IPS DF 4.7 (cell line): ENCODE results near the gene SERTM1.

Source experiments
- DNase-seq: peaks from one replicate; pipeline ENCODE4 v3.0.0-alpha.2; 2013; ENCODE audit warnings: low spot score; ENCODE audit errors: extremely low read depth

SERTM1 gene

DNA sequence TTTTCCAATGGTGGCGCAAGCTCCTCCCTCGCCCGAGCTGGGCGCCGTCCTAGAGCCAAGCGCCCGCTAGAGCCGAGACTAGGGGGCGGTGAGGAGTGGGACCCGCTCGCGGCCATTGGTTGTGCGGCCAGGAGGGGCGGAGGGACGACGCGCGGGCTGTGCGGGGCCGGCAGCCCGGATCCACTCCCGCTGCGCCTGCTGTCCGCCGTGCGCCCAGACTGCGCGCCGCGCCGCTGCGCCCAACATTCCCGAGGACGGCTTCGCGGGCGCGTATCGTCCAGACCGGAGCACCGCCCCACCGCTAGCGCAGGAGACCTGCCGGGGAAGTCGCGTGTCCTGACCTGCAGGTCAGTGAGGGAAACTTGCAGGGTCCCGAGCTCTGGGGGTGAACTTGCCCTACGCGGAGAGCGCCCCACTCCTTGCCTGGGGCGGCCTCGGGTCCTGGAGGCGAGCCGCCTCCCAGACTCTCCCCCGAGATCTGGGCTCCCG is at the start of gene SERTM1:
Gene SERTM1, plus strand, starts transcription at position 183 of the 489 bp plus-strand sequence. CDS start 21,059 bp downstream, outside the sequence.
- peak; percentile 22 for DNase-seq

DNA sequence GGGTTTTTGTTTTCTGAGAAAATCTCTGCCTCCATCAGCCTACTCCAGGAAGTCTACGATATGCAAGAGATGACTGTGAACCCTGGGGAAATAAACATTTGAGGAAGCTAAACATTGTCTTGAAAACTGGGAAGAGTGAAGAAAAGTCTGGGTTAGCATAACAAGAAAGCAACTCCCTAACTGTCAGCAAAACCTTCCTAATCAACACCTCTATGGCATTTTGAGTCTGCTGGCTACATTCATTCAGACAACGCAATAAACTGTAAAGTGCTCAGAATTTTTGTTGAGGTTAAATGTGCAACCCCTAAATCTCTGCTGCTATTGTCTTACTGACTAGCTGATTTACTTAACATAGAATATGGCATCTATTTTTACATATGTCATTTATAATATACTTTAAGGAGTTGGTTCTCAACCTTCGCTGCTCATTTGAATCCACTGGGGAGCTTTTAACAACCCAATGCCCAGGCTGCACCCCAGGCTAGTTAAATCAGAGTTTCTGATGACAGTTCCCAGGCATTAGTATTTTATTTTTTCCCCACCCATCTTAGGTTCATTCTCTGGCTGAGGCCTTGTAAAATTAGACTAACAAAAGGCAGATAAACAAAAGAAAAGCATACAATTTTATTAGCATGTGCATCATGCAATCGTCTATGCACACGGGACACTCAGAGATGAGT is 45.3 kb upstream of the SERTM1 start:
- DNase-seq, result no peak

DNA sequence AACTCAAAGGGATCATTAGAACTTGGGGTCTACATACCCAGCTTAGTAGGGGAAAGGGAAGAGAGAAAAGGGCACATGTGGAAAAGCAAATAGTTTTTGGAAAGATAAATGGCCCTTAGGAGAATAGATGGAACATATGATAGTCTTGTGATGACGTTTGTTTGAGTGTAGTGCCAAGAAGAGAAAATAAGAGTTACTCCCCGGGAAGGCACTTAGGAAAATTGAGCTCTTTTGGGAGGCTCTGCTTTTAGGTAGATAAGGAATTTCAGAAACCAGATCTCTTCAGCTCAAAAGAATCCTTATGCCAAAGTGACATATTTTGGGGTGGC is 44.8 kb upstream of the SERTM1 start:
- no peak for DNase-seq

DNA sequence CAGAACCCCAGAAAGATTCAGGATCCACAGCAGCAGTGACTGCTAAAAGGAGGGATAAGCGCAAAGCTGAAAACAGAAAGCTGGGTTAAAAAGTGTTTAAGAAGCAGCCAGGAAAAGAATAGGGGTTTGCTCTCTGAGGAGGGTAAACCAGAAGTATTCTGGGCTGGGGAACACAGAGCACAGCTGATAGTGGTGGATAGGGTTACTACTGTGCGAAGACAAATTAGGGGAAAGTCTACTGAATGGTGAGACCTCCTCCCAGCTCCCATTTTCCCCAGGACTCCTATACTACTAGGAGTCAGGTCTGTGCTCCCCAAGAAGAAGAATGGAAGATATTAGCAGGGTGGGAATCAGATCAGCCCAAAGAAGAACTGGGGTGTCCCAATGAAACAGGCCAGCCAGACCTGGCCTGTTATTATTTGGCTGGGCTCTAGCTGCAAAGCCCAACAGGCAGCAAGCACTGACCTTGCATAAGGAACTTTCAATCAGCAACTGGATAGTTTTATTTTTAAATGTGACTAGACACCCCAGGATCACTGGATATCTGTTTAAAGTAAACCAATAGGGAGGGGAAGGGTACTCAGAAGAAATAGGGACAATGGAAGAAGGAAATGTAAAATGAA is 43.5 kb upstream of the SERTM1 start:
- DNase-seq, result no peak

DNA sequence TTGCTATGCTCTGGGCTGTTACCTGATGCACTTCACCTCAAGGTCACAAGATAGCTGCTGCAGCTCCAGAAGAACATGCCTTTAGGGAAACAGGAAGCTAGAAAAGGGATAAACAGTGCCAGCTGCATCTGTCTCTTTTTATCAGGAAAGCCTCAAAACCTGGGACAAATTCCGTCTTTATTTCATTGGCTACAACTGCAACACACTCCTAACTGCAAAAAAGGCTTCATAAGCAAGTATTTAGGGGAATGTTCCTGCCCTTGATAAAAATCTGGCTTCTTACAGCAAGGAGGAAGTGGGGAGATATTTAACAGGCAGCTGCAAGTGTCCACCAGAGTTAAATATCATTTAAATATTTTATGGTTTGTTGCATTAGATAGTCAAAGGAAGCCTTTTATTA is 34.2 kb upstream of the SERTM1 start:
- DNase-seq, result no peak

DNA sequence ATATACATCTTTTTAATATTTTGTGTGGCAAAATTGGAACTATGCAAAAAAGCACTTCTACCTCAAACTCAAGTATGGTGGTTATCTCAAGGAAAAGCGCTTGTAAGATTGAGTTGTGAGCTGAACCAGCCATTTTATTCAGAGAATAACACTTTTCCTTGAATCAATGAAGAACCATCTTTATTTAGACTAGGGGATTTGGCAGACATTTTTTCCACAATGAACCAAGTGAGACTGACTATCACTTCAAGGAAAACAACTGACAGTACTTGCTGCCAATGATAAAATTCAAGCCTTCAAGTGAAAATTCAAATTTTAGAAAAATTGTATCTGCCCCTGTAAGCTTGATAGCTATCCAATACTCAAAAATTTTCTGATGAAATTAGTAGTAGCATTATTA is 23.2 kb upstream of the SERTM1 start:
- DNase-seq, result no peak

DNA sequence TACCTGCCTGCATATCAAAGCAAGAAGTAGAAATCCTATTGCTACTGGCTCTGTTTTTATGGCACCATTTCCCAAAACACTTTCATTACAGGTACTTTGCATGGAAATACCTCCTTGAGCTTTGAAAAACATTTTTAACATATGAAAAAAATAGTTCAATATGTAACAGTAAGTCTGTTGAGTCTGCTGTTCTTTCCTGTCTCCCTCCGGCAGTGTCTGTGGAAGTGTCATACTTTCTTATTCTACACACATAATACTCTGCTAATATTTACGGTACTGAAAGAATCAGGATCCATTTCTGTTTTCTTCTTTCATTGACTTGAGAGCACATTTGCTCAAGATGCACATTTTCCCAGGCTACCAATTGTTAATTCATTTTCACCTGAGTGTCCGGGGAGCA is 8.2 kb upstream of the SERTM1 start:
- no peak for DNase-seq

DNA sequence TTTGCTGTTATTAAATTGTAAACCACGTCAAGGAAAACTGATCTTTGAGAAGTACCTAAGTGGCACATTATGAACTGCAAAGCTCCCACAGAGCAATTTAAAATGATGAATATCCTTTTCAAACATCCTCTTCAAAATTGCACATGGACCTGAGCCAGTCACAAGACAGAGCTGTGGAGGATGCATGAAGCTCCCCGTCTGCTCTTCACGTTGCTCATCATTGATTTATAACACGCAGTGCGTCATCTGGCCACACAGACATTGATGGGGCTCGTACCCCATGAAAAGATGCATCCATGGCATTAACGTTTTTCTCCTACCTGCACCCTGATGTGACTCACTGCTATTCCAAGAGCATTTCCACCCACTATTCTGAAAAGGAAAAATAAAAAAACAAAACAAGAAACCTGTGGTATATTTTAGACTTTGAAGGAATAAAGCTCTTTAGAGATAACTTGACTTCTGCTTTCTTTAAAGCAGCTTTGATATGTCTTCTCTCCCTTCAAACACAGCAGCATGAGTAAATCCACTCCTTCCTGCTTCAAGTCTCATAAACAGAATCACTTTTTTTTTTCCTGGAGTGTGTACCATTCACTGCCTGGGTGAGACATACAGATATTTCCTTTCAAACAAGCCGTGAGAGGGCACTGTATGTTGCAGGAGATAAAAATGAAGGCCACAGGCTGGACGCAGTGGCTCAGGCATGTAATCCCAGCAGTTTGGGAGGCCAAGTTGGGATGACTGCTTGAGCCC is 7.2 kb upstream of the SERTM1 start:
- no peak for DNase-seq

DNA sequence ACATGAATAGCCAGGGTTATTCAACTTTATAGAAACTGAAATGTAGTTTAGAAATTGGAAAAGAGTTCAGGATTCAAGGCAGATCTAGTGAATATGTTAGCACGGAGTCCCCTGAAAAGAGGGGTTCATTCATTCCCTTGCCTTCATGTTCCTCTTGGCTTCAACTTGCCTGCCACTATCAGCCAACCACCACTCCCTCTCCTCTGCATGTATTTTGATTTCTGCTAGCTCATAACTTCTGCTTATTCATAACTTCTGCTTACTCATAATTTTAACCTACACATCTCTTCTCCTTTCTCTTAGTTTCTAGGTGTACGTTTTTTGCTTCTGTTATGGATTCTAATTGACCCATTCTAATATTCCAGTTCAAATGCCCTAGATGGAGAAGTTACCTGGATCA is 5.5 kb upstream of the SERTM1 start:
- DNase-seq, result no peak

DNA sequence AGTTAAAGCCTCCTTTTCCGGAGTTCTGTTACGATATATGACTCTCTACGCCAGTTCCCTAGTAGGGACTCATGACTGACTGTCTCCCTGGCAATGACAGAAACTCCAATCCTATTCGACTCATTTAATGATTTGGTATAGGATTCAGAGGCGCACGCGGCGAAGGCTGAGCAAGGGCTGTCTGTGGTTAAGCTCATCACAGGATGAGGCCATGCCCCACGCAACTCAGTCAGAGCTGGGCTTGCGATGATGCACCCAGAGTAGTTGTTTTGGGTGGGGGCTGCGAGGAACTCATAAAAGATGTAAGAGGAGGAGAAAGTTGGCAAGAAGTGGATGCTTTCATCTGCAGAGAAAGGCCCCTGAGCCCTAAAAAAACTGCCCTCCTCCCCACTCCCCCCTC is 468 bp upstream of the SERTM1 start:
- no peak for DNase-seq

DNA sequence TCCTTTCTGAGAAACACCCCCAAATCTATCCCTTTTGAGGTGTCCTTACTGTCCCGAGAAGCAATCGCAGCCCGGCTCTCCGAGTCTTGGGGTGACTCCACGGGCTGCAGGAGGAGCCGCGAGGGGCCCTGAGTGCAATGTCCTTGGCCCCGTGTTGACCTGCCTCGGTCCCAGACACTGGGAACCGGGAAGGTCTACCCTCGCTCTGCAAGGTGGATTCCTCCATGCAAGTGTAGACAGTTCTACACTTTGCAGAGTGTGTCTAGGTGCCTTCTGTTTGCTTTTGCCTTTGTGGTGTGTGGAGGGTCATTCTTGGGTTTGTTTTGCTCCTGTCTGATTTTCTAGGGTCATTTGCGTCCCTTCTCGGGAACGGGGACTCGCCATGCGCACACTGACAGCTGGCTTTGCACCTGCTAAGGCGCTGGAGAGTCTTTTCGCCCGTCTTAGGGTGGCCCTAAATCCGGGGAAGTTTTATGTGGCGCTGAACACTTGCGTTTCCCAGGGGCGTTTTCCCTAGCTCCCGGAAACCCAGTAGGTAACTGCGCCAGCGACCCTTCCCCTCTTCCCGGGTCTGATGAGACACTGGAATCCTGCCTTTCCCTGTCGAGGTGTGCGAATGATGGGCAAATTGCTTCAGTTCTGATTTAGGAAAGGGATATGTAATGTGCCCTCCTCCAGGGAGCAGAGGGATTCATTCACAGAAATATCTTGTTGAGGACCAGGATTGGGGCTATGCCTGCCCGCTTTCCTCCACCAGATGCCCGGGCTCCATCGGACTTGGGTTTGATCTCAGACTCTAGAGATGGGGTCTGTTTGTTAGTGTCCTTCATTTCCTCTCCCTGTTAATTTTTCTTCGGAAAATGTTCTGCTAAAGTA is 755 bp downstream of the SERTM1 start:
- no peak for DNase-seq

DNA sequence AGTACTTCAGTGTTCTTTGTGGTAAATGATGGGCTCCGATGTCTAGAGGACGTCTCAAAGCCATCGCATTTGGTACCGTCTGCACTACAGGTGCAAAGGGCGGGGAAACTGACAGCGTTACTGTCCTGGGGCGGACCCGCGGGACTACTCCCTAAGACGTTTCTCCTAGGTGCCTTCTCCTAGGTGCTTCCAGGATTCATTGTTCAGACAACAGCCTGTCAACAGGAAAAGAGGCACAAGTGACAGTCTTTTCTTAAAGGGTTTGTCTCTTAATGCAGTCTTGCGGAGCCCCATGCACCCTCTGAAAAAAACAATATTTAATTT is 1.4 kb downstream of the SERTM1 start:
- DNase-seq, result no peak

DNA sequence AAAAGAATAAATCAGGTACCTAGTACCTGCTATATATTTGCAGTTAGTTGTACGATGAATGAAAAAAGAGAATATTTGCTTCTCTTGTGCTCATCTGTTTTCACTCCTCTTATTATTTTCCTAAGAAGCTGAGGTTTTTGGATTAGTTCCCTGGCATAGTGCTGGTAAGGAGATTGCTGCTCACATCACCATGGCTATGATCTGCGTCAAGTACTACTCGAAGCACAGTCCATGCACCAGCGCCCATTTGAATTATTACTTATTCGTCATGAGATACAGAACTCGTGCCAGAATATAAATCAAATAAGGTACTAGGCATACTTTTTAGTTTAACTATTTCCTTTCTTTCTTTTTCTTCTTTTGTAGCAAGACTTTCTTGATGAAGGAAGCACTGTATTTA is 7.1 kb downstream of the SERTM1 start:
- no peak for DNase-seq

DNA sequence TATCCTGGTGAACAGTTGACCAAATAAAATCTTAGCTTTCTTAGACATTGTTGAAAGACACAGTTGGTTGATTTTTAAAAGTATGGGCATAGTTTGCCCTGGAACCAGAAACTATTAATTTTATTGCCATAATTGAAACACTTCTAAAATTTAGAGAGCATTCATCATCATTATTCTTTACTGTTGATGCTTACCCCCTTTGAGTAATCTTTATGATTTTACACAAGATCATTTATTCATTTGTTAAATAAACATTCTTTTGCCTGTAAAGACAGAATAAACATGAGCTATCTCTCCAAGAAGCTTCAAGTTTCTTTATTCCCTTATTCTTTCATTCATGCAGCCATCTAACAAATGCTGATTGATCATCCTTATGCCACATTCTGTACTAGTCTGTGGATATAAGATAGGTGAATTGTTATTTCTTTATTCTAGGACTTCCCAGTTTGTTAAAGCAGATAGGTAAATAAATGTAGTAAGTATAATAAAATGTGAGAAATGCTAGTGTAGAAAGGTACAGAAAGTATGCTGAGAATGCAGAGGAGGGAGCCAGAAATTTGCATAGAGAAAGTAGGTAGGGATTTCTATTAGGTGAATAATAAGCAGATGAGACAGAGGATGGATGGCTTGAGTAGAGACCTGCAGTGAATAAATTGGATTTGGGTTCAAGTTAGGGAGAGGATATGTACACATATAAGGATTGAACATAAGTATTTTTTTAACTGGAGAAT is 8.2 kb downstream of the SERTM1 start:
- no peak for DNase-seq

DNA sequence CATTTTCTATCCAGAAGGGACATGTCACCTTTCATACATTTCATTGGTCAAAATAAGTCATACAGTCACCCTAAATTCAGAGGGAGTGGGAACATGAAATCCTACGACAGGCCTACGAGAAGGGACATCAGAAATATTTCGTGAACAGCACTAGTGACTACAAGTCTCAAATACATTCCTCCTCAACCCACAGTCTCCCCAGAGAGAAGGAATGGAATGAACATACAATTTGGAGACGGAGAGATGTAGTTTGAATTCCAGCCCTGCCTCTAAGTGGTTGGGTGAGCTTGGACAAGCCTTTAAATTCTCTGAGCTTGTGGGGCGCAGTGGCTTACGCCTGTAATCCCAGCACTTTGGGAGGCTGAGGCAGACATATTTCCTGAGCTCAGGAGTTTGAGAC is 9.9 kb downstream of the SERTM1 start:
- DNase-seq, result no peak

DNA sequence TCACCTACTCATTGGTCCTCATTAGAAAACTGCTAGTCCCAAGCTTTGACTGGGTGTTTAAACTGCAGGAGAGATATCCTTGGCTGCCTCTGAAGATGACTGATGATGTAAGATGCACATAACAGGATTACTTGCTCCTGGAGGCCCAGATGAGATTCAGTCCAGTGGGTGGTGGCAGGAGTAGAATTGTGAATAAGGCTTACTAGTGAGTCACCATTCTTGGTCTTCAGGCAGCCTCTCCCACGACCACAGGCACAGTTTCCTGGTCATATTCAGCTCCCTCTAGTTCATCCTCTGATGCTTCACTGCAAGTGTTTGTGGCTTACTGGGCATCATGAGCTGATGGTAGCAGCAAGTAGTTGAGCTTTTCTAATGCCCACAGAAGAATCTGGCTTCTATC is 12.1 kb downstream of the SERTM1 start:
- DNase-seq, result no peak

DNA sequence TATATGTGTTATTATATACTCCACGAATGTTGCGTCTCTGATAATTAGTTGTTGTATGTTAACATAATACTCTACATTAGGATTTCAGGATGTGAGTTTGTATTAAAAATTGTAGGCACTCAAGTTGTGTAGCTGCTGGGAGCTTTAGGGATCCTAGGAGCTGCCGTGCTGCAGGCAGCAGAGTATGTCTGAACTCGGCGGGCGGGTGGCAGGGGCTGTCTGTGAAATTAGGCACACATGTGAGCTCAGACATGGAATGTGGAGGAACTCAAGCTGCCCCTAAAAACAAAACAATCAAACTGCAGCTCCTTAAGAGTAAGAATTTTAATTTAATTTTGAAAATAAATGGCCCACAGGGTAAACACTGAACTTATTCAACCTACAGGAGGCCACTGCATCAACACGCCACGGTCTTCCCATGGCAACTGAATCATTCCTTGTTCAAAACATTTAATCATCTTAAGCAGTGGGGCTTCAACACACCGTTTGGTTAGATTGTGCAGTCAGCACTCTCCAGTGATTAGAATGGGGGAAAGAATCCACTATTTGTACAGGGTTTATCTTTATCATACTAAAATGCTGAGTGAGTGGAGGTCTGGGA is 22.7 kb downstream of the SERTM1 start:
- DNase-seq, result no peak

DNA sequence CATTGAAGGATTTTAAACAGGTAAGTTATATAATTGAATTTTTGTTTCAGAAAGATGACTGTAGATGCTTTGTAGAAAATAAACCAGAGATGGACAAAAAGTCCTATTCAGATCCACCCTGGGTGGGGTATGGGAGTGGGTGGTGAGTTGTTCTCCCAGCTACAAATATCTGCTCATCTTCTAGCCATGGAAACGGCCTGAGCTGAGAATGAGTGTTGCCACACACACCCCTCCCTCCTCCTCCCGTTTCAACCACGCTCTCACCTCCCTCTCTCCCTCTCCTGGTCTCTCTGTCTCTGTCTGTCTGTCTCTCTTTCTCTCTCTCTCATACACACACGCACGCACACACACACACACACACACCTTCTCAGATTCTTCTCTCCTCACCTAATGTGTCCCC is 26.4 kb downstream of the SERTM1 start:
- DNase-seq, result no peak

DNA sequence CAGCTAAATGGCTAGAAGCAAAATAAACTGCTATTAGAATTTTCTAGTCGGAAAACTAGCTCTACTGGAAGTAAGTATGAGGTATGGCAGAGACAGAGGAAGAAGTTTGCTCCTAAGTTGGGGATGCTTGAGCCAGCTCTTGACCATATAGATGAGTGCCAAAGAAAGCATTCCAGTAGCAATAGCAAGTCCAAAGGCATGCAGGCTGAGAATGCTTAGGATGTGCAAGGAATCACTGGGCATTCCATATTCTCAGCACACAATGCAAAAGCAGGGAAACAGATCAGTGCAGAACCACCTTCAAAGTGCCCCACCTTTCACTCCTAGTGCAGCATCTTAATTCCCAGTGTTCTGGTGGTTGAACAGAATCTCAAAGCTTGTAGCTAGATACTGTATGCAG is 32.9 kb downstream of the SERTM1 start:
- no peak for DNase-seq

DNA sequence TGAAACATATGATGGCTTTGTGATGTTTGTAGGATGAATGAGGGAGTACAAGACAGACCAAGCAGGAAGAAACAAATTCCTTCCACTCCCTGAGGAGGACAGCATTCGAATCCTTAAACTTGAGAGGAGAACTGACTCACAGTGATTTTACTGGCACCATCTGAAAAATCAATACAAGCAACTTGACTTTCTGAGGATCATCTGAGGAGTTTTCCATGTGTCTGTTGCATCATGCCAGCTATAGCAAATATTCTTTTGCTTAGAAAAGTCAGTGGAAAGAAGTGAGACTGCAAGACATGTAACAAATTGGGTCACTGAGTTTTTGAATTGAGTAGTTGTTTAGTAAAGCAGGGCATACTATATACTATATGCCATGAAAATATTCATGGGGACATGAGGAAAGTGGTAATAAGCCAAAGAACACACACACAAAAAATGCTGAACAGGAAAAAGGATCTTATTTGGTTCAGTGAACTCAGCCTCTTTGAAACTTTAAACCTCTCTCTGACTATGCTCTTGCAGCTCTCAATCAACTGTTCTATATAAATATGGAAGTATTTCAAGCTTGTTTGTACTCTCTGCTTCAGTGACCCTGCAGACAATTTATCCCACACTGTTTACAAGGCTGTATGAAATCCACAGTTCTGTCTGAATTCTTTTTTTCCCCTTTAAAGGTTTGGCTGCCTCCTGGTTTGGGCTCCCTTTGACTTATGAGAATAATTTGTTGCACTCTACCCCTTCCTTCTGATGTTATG is 35.5 kb downstream of the SERTM1 start:
- no peak for DNase-seq
